NCI-H146 treated with DMSO at 0.1 percent for 48 hours (cell line): ENCODE data around the gene TRIM9.
"Not testable (repeated sequence)": the region's sequence is repeated elsewhere in the genome, so short reads cannot be mapped to it uniquely, and the experiment has no call there.

Experiments
- DNase-seq: peaks from one replicate; lab custom pipeline; 2025; ENCODE audit not compliant: unreplicated experiment; lab: John Stamatoyannopoulos, UW

Gene TRIM9

DNA sequence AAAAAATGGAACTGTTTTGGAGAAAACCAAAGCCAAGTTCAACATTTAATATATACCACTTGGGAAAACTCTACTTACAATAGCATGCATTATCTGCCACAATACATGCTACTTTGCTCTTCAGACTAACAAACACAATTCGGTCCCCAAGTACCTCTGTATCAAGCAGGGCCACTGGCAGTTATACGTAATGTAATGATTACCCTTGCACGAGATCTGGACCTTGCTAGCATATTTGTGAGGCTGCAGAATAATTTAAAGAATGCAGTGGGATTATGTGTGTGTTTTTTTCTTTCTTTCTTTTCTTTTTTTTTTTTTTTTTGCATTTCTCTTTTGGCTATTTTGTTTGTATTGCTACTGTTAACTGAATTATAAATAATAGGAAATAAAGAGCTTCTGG lies 127.8 kb downstream of the TRIM9 start:
- no peak for DNase-seq

DNA sequence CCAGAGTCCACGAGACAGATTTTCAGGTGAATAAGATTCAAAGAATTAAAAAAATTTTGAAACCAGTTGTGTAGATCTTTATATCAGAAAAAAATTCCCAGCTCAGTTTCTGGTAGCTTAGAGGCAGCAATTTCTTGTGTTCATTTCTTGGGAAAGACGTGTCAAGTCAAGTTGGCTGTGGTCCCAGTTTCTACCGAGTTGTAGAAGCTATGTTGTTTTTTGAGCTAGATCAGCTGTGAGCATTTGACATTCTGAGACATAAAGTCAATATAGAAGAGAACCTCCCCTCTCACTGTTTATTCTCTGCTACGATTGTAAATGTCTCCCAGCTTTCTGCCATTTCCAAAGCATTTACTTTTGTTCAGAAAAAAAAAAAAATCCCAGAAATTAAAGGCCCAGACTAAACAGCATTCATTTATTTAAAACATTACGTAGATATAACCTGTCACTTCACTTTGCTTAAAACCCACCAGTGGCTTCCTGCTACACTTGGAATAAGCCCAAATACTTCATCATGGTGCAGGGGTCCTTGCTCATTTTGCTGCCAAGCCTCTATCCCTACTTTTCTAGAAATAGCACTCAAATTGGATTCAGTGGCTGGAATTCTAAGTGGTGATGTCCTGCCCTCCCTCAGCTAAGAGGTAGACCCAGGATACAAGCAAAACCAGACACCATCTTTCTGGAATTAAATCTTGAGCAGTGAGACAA lies 130.1 kb downstream of the TRIM9 start:
- DNase-seq, result no peak

DNA sequence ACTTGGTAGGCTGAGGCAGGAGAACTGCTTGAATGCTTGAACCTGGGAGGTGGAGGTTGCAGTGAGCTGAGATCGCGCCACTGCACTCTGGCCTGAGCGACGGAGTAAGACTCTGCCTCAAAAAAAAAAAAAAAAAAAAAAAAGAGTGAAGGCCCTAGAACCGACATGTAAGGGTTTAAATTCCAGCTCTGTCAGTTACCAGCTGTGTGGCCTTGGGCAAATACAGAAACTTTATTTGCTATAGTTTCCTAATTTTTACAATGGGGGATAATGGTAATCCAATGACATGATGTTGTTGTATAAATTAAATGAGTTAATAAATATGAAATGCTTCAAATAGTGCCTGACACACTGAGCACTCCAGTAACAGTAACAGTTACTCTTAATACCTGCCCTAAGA lies 131.0 kb downstream of the TRIM9 start:
- DNase-seq, result no peak

DNA sequence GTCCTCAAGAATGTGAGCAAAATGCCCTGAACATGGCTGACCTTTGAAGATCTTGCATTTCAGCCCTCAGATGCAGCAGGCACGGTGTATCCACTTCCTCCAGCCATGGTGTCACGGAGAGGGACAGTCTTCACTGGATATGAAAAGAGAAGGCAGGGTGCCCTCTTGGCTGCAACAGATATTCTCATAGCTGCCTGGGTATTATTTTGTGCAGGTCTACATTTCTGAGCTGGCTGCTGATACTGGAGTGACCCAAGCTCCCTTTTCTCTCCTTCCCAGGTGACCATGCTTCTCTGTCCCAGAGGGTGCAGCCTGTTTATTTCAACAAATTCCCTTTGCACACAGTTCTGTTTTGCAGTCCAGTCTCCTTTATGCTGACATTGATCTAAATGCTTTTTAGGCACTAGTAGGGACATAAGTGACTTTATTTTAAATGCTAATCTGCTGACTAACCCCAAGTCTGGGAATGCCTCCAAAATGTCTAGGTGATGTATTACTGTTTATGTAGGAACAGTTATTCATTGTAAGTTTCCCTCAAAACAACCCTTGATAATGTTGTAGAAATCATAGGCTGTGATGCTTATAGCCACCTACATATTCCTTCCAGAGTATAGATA lies 133.2 kb downstream of the TRIM9 start:
- no peak for DNase-seq

DNA sequence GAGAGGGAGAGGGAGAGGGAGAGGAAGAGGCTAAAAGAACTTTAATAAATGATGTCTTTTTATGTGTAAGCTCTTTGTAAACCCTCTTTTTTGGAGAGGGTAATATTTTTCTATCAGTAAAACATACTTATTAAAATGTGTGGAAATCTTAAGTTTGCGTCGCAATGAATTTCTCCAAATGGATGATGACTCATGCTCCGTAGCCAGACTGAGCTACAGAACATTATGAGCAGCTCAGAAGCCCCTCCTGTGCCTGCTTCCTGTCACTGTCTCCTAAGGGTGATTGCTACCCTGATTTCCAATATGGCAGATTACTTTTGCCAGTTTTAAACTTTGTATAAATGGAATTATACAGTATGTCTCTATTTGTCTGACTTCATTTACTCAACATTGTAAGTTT lies 137.6 kb downstream of the TRIM9 start:
- DNase-seq, result no peak

DNA sequence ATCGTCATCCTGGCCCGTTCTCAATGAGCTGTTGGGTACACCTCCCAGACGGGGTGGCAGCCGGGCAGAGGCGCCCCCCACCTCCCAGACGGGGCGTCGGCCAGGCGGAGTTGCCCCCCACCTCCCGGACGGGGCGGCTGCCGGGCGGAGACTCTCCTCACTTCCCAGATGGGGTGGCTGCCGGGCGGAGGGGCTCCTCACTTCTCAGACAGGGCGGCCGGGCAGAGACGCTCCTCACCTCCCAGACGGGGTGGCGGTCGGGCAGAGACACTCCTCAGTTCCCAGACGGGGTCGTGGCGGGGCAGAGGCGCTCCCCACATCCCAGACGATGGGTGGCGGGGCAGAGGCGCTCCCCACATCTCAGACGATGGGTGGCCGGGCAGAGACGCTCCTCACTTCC lies 138.5 kb downstream of the TRIM9 start:
- DNase-seq, result not testable (repeated sequence)

DNA sequence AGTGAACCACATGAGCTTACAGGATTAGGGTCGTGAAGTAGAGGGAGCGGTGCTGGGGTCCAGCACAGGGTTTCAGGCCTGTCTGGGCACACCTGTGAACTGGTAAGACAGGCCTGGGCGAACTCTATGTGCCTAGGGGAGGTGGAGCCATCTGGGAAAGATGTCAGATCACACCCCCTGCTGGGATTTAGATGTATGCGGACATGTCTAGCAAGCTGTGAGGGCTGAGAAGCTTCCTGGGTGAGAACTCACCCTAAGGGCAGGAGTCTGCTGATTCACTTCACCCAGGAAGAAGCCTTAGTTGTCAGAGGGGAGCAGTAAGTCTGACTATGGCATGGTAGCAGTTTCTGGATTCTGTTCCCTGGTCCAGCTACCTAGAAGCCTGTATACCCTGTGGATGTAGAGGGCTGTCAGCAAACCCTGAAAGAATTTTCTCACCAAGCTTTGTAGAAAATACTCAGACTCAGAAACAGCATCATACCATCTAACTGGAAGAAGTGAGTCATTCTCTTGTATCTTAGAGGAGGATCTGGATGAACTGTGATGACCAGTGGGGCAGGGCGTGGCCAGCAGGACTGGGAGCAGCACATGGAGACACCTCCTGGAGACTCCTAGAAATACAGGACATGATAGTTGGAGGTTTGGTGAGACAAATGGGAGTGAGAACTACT lies 139.4 kb downstream of the TRIM9 start:
- peak; percentile 42 for DNase-seq

DNA sequence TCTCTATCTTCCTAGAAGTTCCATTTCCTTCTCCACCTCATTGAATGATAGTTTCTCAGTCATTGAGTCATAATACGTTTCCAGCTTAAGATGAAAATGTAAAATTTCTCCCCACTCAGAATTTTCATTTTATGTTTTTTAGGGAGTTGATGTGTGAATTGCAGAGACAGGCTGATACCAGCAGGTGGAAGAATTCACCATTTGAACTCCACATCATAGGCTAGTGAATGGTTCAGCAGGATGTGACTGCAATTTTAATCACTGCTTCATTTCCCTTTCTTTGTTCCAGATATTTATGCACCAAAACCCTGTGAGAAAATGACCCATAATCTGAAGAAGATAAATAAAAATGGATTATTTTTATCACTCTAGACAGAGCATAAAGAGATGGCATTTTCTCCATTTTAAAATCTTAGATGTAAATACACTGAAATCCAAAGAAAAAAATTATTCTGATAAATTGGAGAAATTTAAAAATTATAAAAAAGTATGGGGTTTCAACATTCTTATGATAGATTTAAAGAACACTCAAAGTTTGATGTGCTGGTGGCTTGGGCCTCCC lies 140.0 kb downstream of the TRIM9 start:
- peak; percentile 8 for DNase-seq

DNA sequence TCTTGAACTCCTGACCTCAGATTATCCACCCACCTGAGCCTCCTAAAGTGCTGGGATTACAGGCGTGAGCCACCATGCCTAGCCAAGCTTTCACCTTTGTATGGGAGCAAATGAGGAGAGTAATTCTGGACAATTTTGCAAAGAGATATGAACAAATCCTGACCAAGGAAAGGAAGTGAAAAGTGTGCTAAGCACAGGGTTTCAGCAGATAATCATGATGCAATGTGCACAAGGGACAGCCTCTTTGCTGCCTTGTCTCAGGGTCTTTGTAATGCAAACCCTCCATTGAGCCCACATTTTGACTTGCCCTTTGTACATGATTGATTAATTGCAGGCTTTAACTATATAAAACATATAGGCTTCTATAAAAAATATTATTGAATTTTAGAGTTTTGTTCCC lies 141.4 kb downstream of the TRIM9 start:
- no peak for DNase-seq

DNA sequence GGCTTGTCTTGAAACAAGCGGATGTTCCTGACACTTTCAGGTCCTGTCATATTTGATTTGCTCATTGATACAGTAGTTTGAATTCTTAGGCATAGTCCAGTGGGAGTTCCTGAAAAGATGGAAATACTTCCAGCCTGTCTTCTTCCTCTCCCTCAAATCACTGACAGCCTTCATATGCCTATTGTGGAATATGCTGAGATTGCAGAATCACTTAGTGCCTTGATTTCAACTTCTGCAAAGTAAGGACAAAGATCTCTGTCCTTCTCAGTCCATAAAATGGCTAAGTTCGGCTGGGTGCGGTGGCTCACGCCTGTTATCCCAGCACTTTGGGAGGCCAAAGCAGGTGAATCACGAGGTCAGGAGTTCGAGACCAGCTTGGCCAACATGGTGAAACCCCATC lies 143.9 kb downstream of the TRIM9 start:
- no peak for DNase-seq

DNA sequence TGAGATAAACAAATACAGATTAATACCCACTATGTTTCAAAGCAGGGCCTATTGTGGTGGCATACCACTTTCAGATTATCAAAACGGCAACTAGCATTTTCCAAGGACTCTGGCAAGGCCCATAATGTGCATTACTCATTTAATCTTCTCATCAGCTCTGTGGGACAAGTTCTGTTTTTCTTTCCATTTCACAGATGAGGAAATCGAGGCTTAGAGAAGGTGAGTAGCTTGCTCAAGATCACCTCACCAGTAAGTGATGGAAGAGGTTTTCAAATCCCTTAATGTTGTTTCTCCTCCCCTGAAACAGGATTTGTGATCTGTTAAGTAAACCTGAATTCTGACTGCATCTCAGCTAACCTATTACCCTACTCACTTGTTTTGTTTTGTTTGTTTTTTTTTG lies 146.7 kb downstream of the TRIM9 start:
- DNase-seq, result no peak

DNA sequence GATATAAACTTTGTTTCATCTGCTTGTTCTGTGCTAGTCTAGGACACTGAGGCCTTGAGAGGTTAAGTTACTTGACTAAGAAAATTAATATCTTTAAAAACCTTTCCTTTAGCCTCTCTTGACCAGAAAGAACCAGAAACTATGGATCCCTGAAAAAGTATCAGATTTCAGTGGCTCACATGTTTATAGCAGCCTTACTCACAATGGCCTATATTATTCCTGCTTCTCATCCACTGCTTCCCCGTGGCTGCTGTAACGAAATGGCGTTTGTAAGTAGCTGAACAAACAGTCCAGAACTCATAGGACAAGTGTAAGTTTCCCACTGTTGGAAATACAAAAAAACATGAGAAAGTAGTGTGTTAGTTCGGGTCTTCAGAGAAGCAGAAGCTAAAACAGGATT lies 147.5 kb downstream of the TRIM9 start:
- DNase-seq, result no peak

DNA sequence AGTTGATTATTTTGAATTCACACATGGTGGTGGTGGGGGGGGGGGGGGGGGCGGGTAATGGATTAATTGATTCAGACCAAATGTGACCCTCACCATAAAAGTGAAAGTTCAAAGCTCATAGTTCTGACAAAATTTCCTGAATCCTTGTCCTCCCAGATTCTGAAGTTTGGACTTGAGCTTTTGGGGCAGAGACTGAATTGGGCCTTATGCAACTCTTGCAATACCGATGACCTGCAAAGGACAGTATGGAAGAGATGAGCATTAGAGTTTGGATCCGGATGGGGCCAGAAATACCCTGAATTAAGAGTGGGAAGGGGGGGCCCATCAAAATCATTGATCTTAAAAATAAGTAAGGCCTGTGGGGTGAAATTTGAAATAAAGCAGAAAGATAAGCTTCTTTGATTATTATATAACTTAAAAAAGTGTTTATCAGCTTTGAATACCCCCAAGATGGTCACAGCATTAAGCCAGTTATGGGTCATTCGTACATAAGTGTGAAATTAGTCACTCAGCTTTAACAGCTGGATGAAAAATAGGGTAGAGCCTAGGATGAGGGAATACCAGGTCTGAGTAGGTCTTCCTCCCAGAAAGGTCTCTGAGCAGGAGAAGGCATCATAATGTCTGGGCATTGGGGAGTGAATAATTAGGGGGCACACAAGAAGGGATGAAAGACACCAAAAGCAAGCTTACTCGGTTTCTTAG lies 148.5 kb downstream of the TRIM9 start:
- no peak for DNase-seq

DNA sequence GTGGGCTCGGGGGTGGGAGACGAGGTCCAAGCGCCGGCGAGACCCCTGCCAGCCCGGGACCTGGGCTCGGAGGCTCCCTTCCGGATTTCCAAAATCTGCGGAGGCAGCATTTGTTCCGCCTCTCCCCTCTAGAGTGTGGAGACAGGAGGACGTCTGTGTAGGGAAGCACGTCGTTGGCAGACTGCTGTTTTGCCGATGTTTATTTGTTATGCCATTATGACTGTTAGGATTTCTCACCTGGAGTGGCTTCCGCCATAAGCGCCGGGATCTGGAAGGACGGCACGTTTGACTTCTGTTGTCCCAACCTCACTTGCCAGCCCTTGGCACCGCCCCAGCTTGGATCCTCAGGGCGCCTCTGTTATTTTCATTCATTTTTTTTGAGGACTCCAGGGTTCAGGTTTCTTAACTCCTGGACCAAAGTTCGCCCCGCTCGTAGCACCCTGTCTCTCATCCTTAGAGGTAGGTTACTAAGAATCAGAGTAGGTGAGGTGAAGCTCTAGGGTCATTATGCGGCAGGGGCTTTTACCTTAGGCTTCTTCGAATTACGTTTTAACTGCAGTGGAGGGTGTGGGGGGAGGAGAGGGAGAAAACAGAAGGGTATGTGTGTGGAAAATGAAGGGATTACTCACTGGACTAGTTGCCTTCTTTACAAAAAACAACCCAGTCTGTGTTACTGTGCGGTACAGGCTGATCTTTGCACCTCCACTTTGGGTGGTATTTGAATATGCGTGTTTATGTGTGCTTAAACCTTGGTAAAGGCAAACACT lies 150.1 kb downstream of the TRIM9 start:
- DNase-seq, result no peak

DNA sequence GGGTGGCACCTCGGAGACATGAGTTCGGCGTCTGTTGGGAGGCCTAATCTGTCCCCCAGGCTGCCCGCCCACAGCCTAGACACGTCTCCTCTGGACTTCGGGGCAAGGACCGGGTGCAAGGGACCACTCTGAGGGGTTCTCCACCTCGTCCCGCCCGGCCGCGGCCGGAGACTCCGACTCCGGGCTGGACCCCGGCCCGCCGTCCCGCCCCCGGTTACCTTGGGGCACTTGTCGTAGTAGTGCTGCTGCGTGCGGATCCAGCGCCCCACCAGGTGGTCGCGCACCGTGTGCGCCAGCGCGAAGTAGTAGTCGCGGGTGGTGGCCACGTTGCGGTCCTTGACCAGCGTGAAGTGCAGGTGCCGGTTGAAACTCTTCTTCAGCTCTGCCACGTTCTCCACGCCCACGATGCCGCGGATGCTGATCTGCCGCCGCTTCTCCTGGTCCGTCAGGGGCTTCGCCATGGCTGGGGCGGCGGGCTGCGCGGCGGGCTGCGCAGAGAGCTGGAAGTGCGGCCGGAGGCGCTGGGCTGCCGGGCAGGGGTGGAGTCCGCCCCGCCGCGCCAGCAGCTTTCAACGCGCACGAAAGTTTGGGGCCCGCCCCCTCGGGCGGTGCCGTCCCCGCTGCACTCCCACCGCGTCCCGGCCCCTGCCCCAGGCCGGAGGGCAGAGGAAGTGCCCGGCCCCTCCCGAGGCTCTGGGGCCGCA lies 150.8 kb downstream of the TRIM9 start, which contains the start of gene PYGL:
TSS of gene PYGL (minus strand) at position 541 of the 704 bp plus-strand sequence. CDS start at position 461, 80 bp downstream.
- peak; percentile 11 for DNase-seq

DNA sequence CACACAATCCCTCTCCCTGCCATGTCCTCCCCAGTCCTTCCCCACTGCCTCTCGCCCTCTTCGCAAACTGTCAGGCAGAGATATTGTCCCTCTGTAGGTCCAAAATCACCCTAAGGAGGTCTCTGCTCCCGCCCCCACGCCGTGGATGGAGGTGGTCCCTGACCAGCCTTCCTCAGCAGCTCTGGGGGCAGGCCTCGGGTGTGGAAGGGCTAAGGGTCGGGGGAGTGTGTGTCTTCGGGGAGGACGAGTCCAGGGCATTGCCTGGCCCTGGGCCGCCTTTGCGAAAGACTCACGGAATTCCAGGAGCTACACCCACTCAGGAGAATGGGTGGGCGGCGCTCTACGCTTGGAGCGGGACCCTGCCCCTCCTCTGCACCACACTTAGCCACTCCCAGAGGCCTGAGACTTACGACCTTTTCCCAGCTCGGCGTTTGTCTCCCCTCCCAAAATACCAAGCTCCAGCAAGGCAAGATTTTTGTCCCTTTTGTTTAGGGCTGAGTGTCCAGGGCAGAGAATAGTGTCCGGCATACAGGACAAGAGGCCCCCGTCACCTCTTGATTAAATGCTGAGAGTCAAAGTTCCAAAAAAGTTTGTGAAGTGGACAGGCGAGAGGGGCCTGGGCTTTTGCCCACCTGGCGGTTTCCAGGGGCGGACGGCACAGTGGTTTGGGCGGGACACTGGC lies 151.5 kb downstream of the TRIM9 start:
- DNase-seq, result no peak

DNA sequence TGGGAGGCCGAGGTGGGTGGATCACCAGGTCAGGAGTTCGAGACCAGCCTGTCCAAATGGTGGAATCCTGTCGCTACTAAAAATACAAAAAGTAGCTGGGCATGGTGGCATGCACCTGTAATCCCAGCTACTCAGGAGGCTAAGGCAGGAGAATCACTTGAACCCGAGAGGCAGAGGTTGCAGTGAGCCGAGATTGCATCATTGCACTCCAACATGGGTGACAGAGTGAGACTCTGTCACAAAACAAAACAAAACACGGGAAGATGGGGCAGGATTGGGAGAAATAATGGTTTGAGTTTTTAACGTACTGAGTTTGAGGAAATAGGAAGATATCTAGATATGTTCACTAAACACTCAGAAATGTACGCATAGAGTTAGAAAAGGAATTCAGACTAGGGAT lies 153.3 kb downstream of the TRIM9 start:
- not testable (repeated sequence) for DNase-seq

DNA sequence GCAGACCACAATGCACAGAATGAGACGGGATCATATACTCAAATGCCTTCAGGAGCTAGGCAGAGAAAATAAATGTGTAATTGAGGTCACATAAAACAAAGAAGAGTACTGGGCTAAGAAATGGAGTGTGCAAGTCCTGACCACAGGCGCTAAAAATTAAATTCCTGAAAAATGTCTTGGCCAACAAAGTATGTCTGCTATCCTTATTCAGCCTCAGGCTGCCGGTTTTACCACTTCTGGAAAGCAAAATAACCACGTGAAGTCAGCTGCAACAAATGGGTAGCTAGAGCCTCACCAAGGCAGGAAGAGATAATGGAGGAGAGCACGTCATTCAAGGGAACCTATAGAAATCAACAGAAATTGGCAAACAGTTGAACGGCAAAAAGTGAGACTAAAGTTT lies 153.8 kb downstream of the TRIM9 start:
- DNase-seq, result no peak

DNA sequence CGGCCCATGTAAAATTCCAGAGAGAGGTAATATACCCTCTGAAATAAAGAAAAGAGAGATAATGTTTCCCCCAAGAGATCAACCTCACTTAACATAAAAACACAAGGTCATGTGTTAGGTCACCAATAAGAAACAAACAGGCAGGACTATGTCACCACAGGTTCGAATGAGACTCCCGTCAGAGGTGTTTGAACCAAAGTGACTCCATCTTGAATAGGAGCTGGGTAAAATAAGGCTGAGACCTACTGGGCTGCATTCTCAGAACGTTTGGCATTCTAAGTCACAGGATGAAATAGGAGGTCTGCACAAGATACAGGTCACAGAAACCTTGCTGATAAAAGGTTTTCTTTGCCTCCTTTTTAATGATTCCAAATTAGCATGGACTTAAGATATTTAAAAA lies 157.1 kb downstream of the TRIM9 start:
- no peak for DNase-seq
